Measurements from ENCODE around the gene ADAM22.

DNA sequence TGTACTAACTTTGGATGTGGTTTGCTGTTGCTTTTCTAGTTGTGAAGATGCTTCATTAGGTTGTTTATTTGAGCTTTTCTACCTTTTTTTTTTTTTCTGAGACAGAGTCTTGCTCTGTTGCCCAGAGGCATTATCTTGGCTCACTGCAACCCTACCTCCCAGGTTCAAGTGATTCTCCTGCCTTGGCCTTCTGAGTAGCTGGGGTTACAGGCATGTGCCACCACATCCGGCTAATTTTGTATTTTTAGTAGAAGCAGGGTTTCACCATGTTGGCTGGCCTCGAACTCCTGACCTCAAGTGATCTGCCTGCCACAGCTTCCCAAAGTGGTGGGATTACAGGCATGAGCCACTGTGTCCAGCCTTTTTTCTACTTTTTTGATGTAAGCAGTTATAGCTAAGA, 93.7 kb downstream of the ADAM22 start:
- TF ChIP-seq, protein P1, sequence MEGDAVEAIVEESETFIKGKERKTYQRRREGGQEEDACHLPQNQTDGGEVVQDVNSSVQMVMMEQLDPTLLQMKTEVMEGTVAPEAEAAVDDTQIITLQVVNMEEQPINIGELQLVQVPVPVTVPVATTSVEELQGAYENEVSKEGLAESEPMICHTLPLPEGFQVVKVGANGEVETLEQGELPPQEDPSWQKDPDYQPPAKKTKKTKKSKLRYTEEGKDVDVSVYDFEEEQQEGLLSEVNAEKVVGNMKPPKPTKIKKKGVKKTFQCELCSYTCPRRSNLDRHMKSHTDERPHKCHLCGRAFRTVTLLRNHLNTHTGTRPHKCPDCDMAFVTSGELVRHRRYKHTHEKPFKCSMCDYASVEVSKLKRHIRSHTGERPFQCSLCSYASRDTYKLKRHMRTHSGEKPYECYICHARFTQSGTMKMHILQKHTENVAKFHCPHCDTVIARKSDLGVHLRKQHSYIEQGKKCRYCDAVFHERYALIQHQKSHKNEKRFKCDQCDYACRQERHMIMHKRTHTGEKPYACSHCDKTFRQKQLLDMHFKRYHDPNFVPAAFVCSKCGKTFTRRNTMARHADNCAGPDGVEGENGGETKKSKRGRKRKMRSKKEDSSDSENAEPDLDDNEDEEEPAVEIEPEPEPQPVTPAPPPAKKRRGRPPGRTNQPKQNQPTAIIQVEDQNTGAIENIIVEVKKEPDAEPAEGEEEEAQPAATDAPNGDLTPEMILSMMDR (IDR thresholded peaks at IDR 0.05; ENCODE audit: low read depth, low read length, poor library complexity, severe bottlenecking): no peak
- TF ChIP-seq EZH2phosphoT487 (IDR thresholded peaks at IDR 0.05; ENCODE audit: borderline replicate concordance, low read length): no peak

All from DOHH2 (cell line).